Kidney (tissue), 14 donors: ENCODE results near the gene PEX13. TPM values are rescaled to one million over a fixed set of nuclear protein-coding genes. Genes with fewer than 3 reads are reported as not detected.

Experiments
- DNase-seq, 5 donors: peaks; one replicate each; pipeline ENCODE4 v3.0.0-alpha.2; 2013 to 2020
- FAIRE-seq: peaks from 2 replicates; lab custom pipeline; 2012; peaks lifted over from hg19 to GRCh38; lab: Jason Lieb, UNC
- H3K27ac ChIP-seq, 2 donors: one replicate each; pipeline ENCODE4 v1.7.0; 2013; ENCODE audit warnings: low read depth in 2 of 2, low read length in 2 of 2, inconsistent platforms in 1 of 2
- H3K27me3 ChIP-seq: one replicate; pipeline ENCODE4 v1.7.1; 2013; ENCODE audit warnings: low read length, inconsistent platforms; ENCODE audit not compliant: control insufficient read depth, insufficient read depth
- H3K36me3 ChIP-seq, 3 donors: one replicate each; pipeline versions ENCODE4 v1.7.0 to v1.7.1; 2013; ENCODE audit warnings: low read length in 3 of 3, control low read depth in 1 of 3, inconsistent platforms in 1 of 3; ENCODE audit not compliant: insufficient read depth in 3 of 3, control insufficient read depth in 2 of 3
- H3K4me1 ChIP-seq, 3 donors: one replicate each; pipeline versions ENCODE4 v1.7.0 to v1.7.1; 2013; ENCODE audit warnings: low read length in 3 of 3, inconsistent platforms in 1 of 3, low read depth in 1 of 3; ENCODE audit not compliant: control insufficient read depth in 2 of 3, insufficient read depth in 2 of 3
- H3K4me3 ChIP-seq, 3 donors: one replicate each; pipeline versions ENCODE4 v1.7.0 to v1.8.1; 2013; ENCODE audit warnings: low read length in 3 of 3, control low read depth in 1 of 3, inconsistent platforms in 1 of 3
- H3K9ac ChIP-seq, 3 donors: one replicate each; pipeline versions ENCODE4 v1.7.0 to v1.7.1; 2013; ENCODE audit warnings: low read length in 3 of 3, control low read depth in 1 of 3, inconsistent platforms in 1 of 3
- H3K9me3 ChIP-seq, 3 donors: one replicate each; pipeline versions ENCODE4 v1.7.0 to v1.7.1; 2013; ENCODE audit warnings: low read length in 3 of 3, control low read depth in 1 of 3, inconsistent platforms in 1 of 3; ENCODE audit not compliant: control insufficient read depth in 2 of 3, insufficient read depth in 1 of 3
- intact Hi-C: fragments of 100-400 bp; cut with DNase I; formaldehyde crosslinking; loops from one replicate; pipeline ENCODE4 v1.11.1; 2022
- polyA plus RNA-seq: library from polyadenylated mRNA; stranded (reverse); fragments of 350-450 nt; fragmentation: Illumina TruSeq; extraction: RNeasy Lipid Tissue Mini Kit (QIAGEN cat#74804); gene quantifications from one replicate; pipeline ENCODE4 v1.2.3, GENCODE V29; 2014; ENCODE audit warnings: low read depth, low replicate concordance; ENCODE audit not compliant: insufficient read depth
- total RNA-seq: library from RNA; stranded (reverse); fragmentation: NEBNext Ultra II Directional; extraction: Animal tissue kit (Norgen Biotek cat#: 25700); gene quantifications from one replicate; pipeline ENCODE4 v1.2.1, GENCODE V29; 2021
- TF ChIP-seq, protein P1 (sequence below): IDR thresholded peaks from 3 replicates; pipeline ENCODE4 v1.5.1; 2012; ENCODE audit warnings: mild to moderate bottlenecking, moderate library complexity, borderline replicate concordance; ENCODE audit not compliant: insufficient read depth; ENCODE audit errors: extremely low read depth
- donor health status: control.
- donor health status: control.
- donor health status: control.
- donor health status: control.
- donor health status: control.
- donor health status: DM: yes; HTN: yes; CAD: no.
- donor health status: Normal renal cell carcinoma (clear cell type).

Gene PEX13
- total and polyA plus RNA-seq, 2 donors from 2014 or later, result 12.7 to 22.5 TPM

DNA sequence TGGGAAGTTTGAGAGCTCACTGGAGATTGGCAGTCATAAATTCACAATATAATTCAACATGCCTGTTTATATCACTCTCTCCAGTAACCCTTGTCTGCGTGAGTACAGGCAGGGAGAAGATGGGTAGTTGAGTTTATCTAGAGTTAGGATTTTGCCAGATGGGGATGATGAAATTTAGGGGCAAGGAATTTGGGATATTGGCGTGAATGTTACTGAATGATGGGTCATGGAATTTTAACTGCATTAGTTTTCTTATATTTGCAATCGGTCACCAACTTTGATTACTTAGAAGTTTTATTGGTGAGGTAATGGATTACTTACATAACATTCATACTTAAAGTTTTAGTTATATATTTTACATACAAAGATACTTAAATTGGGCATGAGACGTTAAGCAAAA, 83.3 kb downstream of the PEX13 start:
- Histone ChIP-seq H3K4me1 (no peaks in the 10 kb centered on the region), H3K27me3 (no peaks in the 10 kb centered on the region), H3K36me3 (no peaks in the 10 kb centered on the region), H3K4me3 (no peak overlapping the region), H3K9me3 (no peaks in the 10 kb centered on the region), H3K27ac (no peak overlapping the region), H3K9ac (no peak overlapping the region)
- no peak for DNase-seq
- intact Hi-C loops, result no loop called here
- TF ChIP-seq, protein P1, sequence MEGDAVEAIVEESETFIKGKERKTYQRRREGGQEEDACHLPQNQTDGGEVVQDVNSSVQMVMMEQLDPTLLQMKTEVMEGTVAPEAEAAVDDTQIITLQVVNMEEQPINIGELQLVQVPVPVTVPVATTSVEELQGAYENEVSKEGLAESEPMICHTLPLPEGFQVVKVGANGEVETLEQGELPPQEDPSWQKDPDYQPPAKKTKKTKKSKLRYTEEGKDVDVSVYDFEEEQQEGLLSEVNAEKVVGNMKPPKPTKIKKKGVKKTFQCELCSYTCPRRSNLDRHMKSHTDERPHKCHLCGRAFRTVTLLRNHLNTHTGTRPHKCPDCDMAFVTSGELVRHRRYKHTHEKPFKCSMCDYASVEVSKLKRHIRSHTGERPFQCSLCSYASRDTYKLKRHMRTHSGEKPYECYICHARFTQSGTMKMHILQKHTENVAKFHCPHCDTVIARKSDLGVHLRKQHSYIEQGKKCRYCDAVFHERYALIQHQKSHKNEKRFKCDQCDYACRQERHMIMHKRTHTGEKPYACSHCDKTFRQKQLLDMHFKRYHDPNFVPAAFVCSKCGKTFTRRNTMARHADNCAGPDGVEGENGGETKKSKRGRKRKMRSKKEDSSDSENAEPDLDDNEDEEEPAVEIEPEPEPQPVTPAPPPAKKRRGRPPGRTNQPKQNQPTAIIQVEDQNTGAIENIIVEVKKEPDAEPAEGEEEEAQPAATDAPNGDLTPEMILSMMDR, result no peak
- no peak for FAIRE-seq

Other genes starting within 250 kb of the PEX13 start
- 21.8 TPM for gene REL, start 136.1 kb upstream of the PEX13 start, total RNA-seq
- gene REL, start 136.1 kb upstream of the PEX13 start, polyA plus RNA-seq, result 0.43 TPM
- gene PUS10, start 535 bp downstream of the PEX13 start, total RNA-seq, result 5.7 TPM
- gene PUS10, start 535 bp downstream of the PEX13 start, polyA plus RNA-seq, result 3.0 TPM
- gene SANBR, start 48.2 kb downstream of the PEX13 start, total RNA-seq, result 9.0 TPM
- gene SANBR, start 48.2 kb downstream of the PEX13 start, polyA plus RNA-seq, result 1.6 TPM
- 23.6 TPM for gene C2orf74, start 144.5 kb downstream of the PEX13 start, total RNA-seq
- 47.6 TPM for gene C2orf74, start 144.5 kb downstream of the PEX13 start, polyA plus RNA-seq